Activated T-cell treated with anti-CD3 and anti-CD28 coated beads, Interleukin-2, amount 50 U/mL, for 1 hour (primary cell): Measurements from ENCODE around the gene FBXL7.

Experiments
- DNase-seq: peaks from one replicate; pipeline ENCODE4 v3.0.0-alpha.2; 2020

The FBXL7 gene

GRCh38 chr5:15904899-15905830 is 405.2 kb downstream of the FBXL7 start:
- no peak for DNase-seq

DNA sequence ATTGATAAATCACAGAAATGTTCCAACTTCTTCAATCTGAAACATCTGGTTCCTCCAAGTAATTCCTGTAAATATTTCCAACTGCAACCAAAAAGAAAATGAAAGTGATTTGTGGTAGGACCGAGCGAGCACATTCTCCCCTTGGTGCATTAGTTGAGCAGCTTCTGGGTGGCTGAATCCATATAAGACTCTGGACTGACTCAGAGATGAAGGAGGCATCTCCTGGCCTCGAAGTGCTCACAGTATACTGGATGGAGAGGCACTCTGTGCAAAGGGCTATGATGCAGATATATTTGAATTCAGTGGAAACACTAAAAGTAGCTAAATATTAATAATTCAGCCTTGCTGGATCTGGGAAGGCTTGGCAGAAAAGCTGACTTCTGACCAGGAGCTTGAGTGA is 414.7 kb downstream of the FBXL7 start:
- DNase-seq, result no peak

DNA sequence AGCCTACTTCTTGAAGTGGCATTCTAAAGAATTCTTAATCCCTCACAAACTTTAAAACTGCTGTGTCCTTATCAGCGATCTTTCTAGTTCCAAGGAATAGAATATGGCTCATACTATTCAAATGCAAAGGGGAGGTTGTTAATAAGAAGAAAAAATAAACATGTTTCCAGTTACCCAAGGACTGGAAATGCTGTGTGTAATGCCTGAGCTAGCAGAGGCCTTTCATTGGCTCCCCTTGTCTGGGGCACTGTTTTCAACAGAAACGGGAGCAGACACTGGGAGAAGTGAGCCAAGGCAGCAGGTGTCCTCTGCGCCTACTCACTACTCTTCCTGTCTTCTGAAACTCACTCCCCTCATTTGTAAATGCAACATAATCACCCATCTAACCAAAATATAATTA is 426.6 kb downstream of the FBXL7 start:
- DNase-seq, result no peak

- DNase-seq, result no peak
These were observed 427.9 kb downstream of the FBXL7 start for GRCh38 chr5:15927710-15928380.

DNA sequence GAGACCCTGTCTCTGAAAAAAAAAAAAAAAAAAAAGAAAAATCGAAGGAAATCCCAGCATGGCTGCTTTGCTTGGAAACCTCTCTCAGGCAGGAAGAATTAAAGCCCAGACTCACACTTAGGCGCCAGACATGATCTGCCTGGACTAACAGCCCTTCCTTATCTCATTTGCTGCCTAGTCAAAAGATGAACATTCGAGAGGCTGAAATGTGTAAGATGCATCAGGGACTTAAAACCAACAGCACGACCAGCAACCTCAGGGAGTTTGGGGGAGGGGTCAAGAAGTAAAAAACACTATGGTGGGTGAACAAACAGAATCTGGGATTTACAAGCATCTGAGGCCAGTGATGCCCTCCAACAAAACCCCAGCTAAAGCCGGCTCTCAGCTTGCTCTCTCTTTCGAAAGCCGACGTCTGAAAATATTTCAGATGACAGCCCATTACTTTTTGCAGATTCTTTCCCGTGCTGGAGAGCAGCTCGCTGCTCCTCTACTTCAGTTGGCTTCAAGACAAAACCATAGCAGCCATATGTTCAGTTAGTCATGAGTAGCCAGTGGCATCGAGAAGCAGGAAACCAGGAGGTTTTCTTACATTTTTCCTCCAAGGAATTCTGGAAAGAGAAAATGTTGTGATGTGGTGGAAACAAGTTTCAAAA is 429.8 kb downstream of the FBXL7 start:
- no peak for DNase-seq

DNA sequence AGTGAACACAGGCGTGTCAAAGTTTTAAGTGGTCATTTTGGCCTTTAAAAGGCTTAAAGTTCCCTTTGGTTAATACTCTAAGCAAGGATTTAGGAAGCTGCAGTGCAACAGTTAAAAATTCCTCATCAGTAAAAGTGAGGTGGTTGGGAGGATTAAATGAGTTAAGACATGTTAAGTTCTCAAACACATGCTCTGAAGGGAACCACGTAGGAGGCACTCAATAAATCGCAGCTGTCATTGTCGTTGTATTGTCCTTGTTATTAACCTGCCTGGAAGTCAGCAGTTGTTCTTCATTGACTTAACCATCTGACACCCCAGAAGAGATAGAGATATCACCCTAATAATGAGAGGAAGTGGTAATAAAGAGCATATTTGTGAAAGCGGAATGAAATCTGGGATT is 432.1 kb downstream of the FBXL7 start:
- DNase-seq, result no peak

- no peak for DNase-seq
These were observed 433.6 kb downstream of the FBXL7 start for GRCh38 chr5:15933259-15934207.

GRCh38 chr5:15936505-15937245 is 436.7 kb downstream of the FBXL7 start:
- DNase-seq, result no peak

- DNase-seq, result no peak
These were observed 437.7 kb downstream of the FBXL7 start for GRCh38 chr5:15937708-15938107.

DNA sequence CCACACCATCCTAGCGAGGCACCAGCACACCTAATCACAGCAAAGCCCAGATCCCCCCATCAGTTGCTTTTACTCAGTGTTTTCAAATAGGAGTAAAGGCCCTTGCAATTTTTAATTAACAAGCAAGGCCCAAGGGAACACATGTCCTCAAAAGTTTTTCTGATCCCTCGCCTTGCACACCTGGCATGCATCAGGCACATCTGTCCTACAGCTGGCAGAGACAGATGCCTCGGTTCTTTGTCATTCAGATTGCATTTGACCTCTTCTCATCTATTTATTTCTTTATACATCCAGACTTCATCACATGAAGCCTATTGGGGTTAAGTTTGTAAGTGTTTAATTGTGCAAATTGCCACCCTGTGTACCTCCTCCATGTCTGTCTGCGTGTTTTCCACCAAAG is 438.2 kb downstream of the FBXL7 start:
- no peak for DNase-seq

- DNase-seq, result no peak
These were observed 439.0 kb downstream of the FBXL7 start for GRCh38 chr5:15938961-15939360.

DNA sequence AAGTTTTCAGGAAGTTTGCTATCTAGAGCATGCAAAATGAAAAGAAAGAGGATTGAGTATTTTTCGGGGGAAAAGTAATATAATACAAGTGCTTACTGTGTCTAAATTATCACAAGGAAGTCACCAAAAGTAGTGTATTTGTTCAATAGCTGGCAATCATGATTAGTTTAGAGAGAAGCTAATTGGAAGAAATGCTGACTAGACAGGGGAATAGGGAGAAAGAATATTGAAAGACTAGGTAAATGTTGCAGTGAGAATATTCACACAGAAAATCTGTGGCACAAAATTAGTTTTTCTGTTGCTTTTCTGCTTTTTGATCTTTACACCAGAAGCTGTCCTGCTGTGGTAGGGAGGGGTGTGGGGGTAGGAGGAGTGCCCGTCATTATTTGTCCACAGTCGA is 440.9 kb downstream of the FBXL7 start:
- DNase-seq, result no peak

DNA sequence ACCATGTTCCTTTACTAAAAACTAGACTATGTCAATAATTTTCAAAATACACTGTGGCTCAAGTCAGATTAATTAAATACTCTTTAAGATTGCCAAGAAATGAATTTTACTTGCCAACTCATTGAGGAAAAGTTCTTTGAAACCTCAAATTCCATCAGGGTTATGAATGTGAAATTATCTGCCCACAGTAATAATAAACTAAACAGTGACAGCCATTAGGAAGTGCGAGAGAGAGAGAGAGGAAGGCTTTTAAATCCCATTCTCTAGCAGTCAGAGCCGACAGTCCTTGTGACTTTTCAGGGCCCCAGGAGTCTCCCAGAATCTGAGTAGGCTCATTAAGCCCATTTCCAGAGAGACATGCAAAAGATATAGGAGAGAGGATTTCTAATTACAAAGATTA is 443.5 kb downstream of the FBXL7 start:
- no peak for DNase-seq

GRCh38 chr5:15946026-15946425 is 446.0 kb downstream of the FBXL7 start:
- DNase-seq, result no peak

DNA sequence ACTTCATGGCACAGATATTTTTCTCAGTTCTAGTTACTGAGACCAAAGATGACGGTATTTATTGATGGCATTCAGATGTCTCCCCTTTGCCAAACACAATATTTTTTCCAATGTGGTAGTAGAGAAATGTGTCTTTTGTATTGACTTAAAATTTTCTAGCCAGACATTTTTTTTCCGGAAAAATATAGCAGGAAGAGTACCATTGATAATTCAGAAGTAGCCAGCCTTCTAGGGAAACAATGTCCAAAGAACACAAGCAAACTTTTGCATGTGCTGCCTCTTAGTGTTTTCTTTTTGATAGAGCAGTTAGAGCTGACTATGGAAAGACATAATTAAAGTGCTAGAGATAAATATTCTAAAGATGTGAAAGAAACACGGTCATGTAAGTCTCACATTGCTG is 448.2 kb downstream of the FBXL7 start:
- DNase-seq, result no peak

GRCh38 chr5:15951126-15951525 is 451.1 kb downstream of the FBXL7 start:
- no peak for DNase-seq

GRCh38 chr5:15951550-15951949 is 451.6 kb downstream of the FBXL7 start:
- no peak for DNase-seq

DNA sequence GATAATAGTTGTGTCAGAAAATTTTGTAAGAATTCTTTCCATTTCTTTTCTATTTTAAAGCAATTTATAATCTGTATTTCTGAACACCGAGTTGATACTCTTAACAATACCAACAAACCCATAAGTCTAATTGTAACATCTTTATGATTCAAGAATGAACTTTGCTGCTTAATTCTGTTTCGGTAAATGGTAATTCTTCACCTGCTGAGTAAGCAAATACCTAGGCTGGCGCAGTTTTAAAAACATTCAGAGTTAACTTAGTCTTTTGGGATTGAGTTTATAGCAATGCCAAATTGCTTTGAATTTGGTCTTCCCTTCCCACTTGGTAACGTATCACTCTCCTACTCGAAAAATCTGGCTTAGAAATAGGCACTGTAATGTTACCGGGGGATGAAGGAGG is 456.6 kb downstream of the FBXL7 start:
- DNase-seq, result no peak

- no peak for DNase-seq
These were observed 457.1 kb downstream of the FBXL7 start for GRCh38 chr5:15957124-15957523.

GRCh38 chr5:15959370-15960164 is 459.6 kb downstream of the FBXL7 start:
- DNase-seq, result no peak

- DNase-seq, result no peak
These were observed 466.2 kb downstream of the FBXL7 start for GRCh38 chr5:15966066-15966640.
